Gastrocnemius medialis (tissue), 4 donors: ENCODE results near the gene SUN1.

Experiments used
- CTCF ChIP-seq, 5 experiments: fragments of 450-650 bp in 3 of 5; fragments of 200-600 bp in 2 of 5; sonication (generic) in 2 of 5; IDR thresholded peaks in 4 of 5; conservative IDR thresholded peaks in 1 of 5; 1 replicate in 4 of 5; 2 replicates in 1 of 5; pipeline ENCODE4 v1.5.1; 2016 to 2019; ENCODE audit warnings: antibody characterized with exemption in 5 of 5, mild to moderate bottlenecking in 3 of 5, moderate library complexity in 3 of 5
- POLR2A ChIP-seq, 2 donors: fragments of 450-650 bp; IDR thresholded peaks; one replicate each; pipeline ENCODE4 v1.6.1; 2017; ENCODE audit warnings: antibody characterized with exemption in 2 of 2, mild to moderate bottlenecking in 2 of 2, moderate library complexity in 2 of 2

DNA sequence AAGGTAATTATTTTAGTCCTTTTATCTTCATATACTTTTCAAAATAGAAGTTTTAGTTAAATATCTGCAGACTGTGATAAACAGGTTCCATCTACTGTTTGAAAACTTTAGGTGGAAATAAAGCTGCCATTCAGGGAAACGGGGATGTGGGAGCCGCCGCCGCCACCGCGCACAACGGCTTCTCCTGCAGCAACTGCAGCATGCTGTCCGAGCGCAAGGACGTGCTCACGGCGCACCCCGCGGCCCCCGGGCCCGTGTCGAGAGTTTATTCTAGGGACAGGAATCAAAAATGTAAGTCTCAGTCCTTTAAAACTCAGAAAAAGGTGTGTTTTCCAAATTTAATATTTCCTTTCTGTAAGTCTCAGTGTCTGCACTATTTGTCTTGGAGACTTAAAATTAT is 11.0 kb downstream of the SUN1 start:
- no peak for TF ChIP-seq POLR2A (IDR thresholded peaks at IDR 0.05)
- TF ChIP-seq CTCF (IDR thresholded peaks at IDR 0.05 in 4 of 5, conservative IDR thresholded peaks at IDR 0.05 in 1 of 5): no peak
